HEK293 (cell line): ENCODE results near the gene E2F4.

Experiments used
- CTCF ChIA-PET: fragments of 350-600 bp; formaldehyde crosslinking; extraction: SDS; loops from one replicate; lab custom pipeline; 2021; ENCODE audit warnings: antibody characterized with exemption; lab: Yijun Ruan, JAX
- POLR2A ChIA-PET: fragments of 300-600 bp; formaldehyde crosslinking; extraction: SDS; loops from one replicate; lab custom pipeline; 2020; ENCODE audit warnings: antibody characterized with exemption, inconsistent platforms; lab: Yijun Ruan, JAX
- H3K27ac ChIP-seq: fragments of 200-500 bp; sonication (Bioruptor generic); 2 replicates; pipeline ENCODE4 v1.5.1; 2014; ENCODE audit warnings: low read depth, low read length, control low read depth, inconsistent platforms; ENCODE audit errors: extremely low read depth
- H3K36me3 ChIP-seq, 2 experiments: fragments of 200-500 bp in 1 of 2; sonication (Bioruptor generic) in 1 of 2; 1 replicate in 1 of 2; 2 replicates in 1 of 2; pipeline ENCODE4 v1.5.1; 2014 to 2017; ENCODE audit warnings: inconsistent platforms in 2 of 2, low read length in 2 of 2; ENCODE audit not compliant: control insufficient read depth in 2 of 2, insufficient read depth in 1 of 2
- H3K4me1 ChIP-seq: fragments of 200-500 bp; sonication (Bioruptor generic); 2 replicates; pipeline ENCODE4 v1.5.1; 2014; ENCODE audit warnings: mild to moderate bottlenecking, low read length, inconsistent platforms; ENCODE audit not compliant: control insufficient read depth, insufficient read depth
- H3K4me3 ChIP-seq: 2 replicates; pipeline ENCODE4 v1.5.1; 2011; ENCODE audit warnings: low read depth, mild to moderate bottlenecking, control low read depth, low read length, moderate library complexity
- H3K9me3 ChIP-seq: fragments of 200-500 bp; sonication (Bioruptor generic); 2 replicates; pipeline ENCODE4 v1.5.1; 2014; ENCODE audit warnings: low read depth, low read length, inconsistent platforms; ENCODE audit not compliant: control insufficient read depth, insufficient read depth
- EGR2 ChIP-seq: fragments of 450-650 bp; formaldehyde crosslinking; IDR thresholded peaks from 2 replicates; pipeline ENCODE4 v1.5.1; 2016; ENCODE audit warnings: low read depth, missing biosample characterization, missing genetic modification characterization
- KLF8 ChIP-seq: fragments of 450-650 bp; formaldehyde crosslinking; IDR thresholded peaks from 2 replicates; pipeline ENCODE4 v1.5.1; 2016; ENCODE audit warnings: missing biosample characterization, missing genetic modification characterization
- MEIS1 ChIP-seq: sonication (generic); formaldehyde crosslinking; IDR thresholded peaks from 2 replicates; pipeline ENCODE4 v1.8.1; 2022; ENCODE audit warnings: missing genetic modification reagents, mild to moderate bottlenecking, borderline replicate concordance
- ZBTB26 ChIP-seq: fragments of 450-650 bp; formaldehyde crosslinking; optimal IDR thresholded peaks from 2 replicates; pipeline ENCODE3; 2016; ENCODE audit warnings: missing biosample characterization, mild to moderate bottlenecking, missing genetic modification characterization
- ZFHX2 ChIP-seq: fragments of 450-650 bp; formaldehyde crosslinking; conservative IDR thresholded peaks from 2 replicates; pipeline ENCODE4 v1.5.1; 2016; ENCODE audit warnings: missing biosample characterization, missing genetic modification characterization
- ZNF146 ChIP-seq: fragments of 450-650 bp; formaldehyde crosslinking; IDR thresholded peaks from 2 replicates; pipeline ENCODE4 v1.5.1; 2016; ENCODE audit warnings: missing biosample characterization, missing genetic modification characterization
- ZNF148 ChIP-seq: fragments of 450-650 bp; formaldehyde crosslinking; IDR thresholded peaks from 2 replicates; pipeline ENCODE4 v1.5.0; 2017; ENCODE audit warnings: missing biosample characterization, missing genetic modification characterization, borderline replicate concordance
- ZNF660 ChIP-seq: fragments of 450-650 bp; IDR thresholded peaks from 2 replicates; pipeline ENCODE4 v1.5.1; 2018; ENCODE audit warnings: missing biosample characterization, mild to moderate bottlenecking, missing genetic modification characterization
- ZSCAN5A ChIP-seq: fragments of 450-650 bp; formaldehyde crosslinking; IDR thresholded peaks from 2 replicates; pipeline ENCODE4 v1.5.1; 2016; ENCODE audit warnings: missing biosample characterization, missing genetic modification characterization
- TF ChIP-seq, protein P1 (sequence below): fragments of 450-650 bp; formaldehyde crosslinking; IDR thresholded peaks from 2 replicates; pipeline ENCODE4 v1.5.1; 2016; ENCODE audit warnings: missing biosample characterization, missing genetic modification characterization

E2F4 gene

GRCh38 chr16:67226804-67227566 lies 35.0 kb downstream of the E2F4 start, which contains the start of gene TMEM208 (continued):
- TF ChIP-seq ZSCAN5A (tag by site-specific recombination): 0 out of 2 replicates have a peak, but pooled peaks have one; percentile 9
- no peak for TF ChIP-seq MEIS1 (CRISPR knock-in tag)
- TF ChIP-seq, protein P1, sequence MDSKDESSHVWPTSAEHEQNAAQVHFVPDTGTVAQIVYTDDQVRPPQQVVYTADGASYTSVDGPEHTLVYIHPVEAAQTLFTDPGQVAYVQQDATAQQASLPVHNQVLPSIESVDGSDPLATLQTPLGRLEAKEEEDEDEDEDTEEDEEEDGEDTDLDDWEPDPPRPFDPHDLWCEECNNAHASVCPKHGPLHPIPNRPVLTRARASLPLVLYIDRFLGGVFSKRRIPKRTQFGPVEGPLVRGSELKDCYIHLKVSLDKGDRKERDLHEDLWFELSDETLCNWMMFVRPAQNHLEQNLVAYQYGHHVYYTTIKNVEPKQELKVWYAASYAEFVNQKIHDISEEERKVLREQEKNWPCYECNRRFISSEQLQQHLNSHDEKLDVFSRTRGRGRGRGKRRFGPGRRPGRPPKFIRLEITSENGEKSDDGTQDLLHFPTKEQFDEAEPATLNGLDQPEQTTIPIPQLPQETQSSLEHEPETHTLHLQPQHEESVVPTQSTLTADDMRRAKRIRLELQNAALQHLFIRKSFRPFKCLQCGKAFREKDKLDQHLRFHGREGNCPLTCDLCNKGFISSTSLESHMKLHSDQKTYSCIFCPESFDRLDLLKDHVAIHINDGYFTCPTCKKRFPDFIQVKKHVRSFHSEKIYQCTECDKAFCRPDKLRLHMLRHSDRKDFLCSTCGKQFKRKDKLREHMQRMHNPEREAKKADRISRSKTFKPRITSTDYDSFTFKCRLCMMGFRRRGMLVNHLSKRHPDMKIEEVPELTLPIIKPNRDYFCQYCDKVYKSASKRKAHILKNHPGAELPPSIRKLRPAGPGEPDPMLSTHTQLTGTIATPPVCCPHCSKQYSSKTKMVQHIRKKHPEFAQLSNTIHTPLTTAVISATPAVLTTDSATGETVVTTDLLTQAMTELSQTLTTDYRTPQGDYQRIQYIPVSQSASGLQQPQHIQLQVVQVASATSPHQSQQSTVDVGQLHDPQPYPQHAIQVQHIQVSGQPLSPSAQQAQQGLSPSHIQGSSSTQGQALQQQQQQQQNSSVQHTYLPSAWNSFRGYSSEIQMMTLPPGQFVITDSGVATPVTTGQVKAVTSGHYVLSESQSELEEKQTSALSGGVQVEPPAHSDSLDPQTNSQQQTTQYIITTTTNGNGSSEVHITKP (tag by site-specific recombination): peak; percentile 40
- peak; percentile 89 for TF ChIP-seq ZFHX2 (tag by site-specific recombination)
- TF ChIP-seq KLF8 (tag by site-specific recombination): peak; percentile 83
- TF ChIP-seq ZNF660 (tag by site-specific recombination): peak; percentile 54
- peak; percentile 90 for TF ChIP-seq EGR2 (tag by site-specific recombination)
- TF ChIP-seq ZBTB26 (tag by site-specific recombination): peak; percentile 11

DNA sequence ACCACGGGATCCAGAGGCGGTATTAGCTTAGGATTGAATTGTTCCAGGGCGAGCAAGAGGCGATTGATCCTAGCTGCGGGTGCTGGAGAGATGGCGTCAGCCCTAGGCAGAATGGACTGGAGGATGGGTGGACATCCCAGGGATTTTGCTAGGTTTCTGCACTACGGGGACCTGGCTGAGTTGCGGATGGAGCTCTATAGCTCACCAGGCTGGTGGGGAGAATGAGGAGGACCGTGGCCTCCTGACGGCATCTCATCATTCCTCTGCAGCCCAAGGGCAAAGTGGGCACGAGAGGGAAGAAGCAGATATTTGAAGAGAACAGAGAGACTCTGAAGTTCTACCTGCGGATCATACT lies 35.6 kb downstream of the E2F4 start:
- ChIA-PET CTCF (interaction anchor here (0.7 to 1.1 kb wide), 3 partner anchors 17 to 48 kb away, joined by 3 read pairs; no protein-coding TSS in a partner anchor), POLR2A (interaction anchor here (0.9 to 10.0 kb wide), 9 partner anchors 10 to 210 kb away, joined by 3 to 109 read pairs (median 6); partner anchors contain the start of genes FHOD1 and SLC9A5)
- H3K9me3 ChIP-seq: no peaks in the 10 kb centered on the region
- no peaks in the 10 kb centered on the region for H3K4me1 ChIP-seq
- peak overlapping the region; percentile 93 for H3K4me3 ChIP-seq
- no peak overlapping the region; the same call in 1 of the 2 replicates for H3K27ac ChIP-seq
- TF ChIP-seq ZNF148 (tag by site-specific recombination) (no peak), ZNF146 (tag by site-specific recombination) (no peak)
- H3K36me3 ChIP-seq: peaks cover 4 to 47% of the 10 kb centered on the region in 2 experiments; a peak in 2 of 3 replicates
